ENCODE results near the gene GPR158.

GPR158 gene

GRCh38 chr10:25483999-25484398 is 309.2 kb downstream of the GPR158 start (continued):
- no peak for TF ChIP-seq TSHZ2 (CRISPR knock-in tag; IDR thresholded peaks at IDR 0.05)

- TF ChIP-seq TOX (CRISPR knock-in tag; IDR thresholded peaks at IDR 0.05; ENCODE audit: borderline replicate concordance), result no peak
- no peak for TF ChIP-seq ZNF8 (CRISPR knock-in tag; IDR thresholded peaks at IDR 0.05)
- TF ChIP-seq OSR1 (CRISPR knock-in tag; IDR thresholded peaks at IDR 0.05), result no peak
- no peak for TF ChIP-seq ZC3H10 (CRISPR knock-in tag; IDR thresholded peaks at IDR 0.05)
- no peak for TF ChIP-seq SNAI2 (CRISPR knock-in tag; IDR thresholded peaks at IDR 0.05)
- TF ChIP-seq BACH2 (CRISPR knock-in tag; IDR thresholded peaks at IDR 0.05; ENCODE audit: borderline replicate concordance), result no peak
- no peak for TF ChIP-seq CSRNP3 (CRISPR knock-in tag; IDR thresholded peaks at IDR 0.05)
- no peak for TF ChIP-seq CREB5 (CRISPR knock-in tag; IDR thresholded peaks at IDR 0.05; ENCODE audit: low read depth)
- no peak for TF ChIP-seq CSDC2 (CRISPR knock-in tag; IDR thresholded peaks at IDR 0.05)
- TF ChIP-seq ISL1 (CRISPR knock-in tag; IDR thresholded peaks at IDR 0.05), result no peak
- no peak for TF ChIP-seq ARNTL (CRISPR knock-in tag; IDR thresholded peaks at IDR 0.05; ENCODE audit: borderline replicate concordance, low read depth)
- no peak for TF ChIP-seq ZNF565 (CRISPR knock-in tag; conservative IDR thresholded peaks at IDR 0.05; ENCODE audit: low read depth)
- TF ChIP-seq PATZ1 (CRISPR knock-in tag; IDR thresholded peaks at IDR 0.05; ENCODE audit: borderline replicate concordance), result no peak
- TF ChIP-seq GLIS3 (CRISPR knock-in tag; IDR thresholded peaks at IDR 0.05), result no peak
- no peak for TF ChIP-seq ZNF70 (CRISPR knock-in tag; IDR thresholded peaks at IDR 0.05)
- TF ChIP-seq POU6F1 (CRISPR knock-in tag; IDR thresholded peaks at IDR 0.05; ENCODE audit: borderline replicate concordance, low read depth), result no peak
- TF ChIP-seq PPARA (CRISPR knock-in tag; IDR thresholded peaks at IDR 0.05; ENCODE audit: borderline replicate concordance), result no peak
- no peak for TF ChIP-seq ESRRG (CRISPR knock-in tag; IDR thresholded peaks at IDR 0.05)
- TF ChIP-seq RARB (CRISPR knock-in tag; IDR thresholded peaks at IDR 0.05), result no peak
- no peak for TF ChIP-seq TCF4 (CRISPR knock-in tag; IDR thresholded peaks at IDR 0.05; ENCODE audit: borderline replicate concordance)
- no peak for ATAC-seq
Observed at GRCh38 chr10:25487266-25487665, 312.5 kb downstream of the GPR158 start.

GRCh38 chr10:25492040-25492439 is 317.2 kb downstream of the GPR158 start:
- no peak for ATAC-seq
- TF ChIP-seq RARB (CRISPR knock-in tag; IDR thresholded peaks at IDR 0.05), result no peak
- no peak for TF ChIP-seq TOX (CRISPR knock-in tag; IDR thresholded peaks at IDR 0.05; ENCODE audit: borderline replicate concordance)
- TF ChIP-seq OSR1 (CRISPR knock-in tag; IDR thresholded peaks at IDR 0.05), result no peak
- no peak for TF ChIP-seq SNAI2 (CRISPR knock-in tag; IDR thresholded peaks at IDR 0.05)
- no peak for TF ChIP-seq TSHZ2 (CRISPR knock-in tag; IDR thresholded peaks at IDR 0.05)
- TF ChIP-seq ZC3H10 (CRISPR knock-in tag; IDR thresholded peaks at IDR 0.05), result no peak
- no peak for TF ChIP-seq ZNF70 (CRISPR knock-in tag; IDR thresholded peaks at IDR 0.05)
- TF ChIP-seq CSDC2 (CRISPR knock-in tag; IDR thresholded peaks at IDR 0.05), result no peak
- TF ChIP-seq ZFP30 (CRISPR knock-in tag; IDR thresholded peaks at IDR 0.05), result no peak
- no peak for TF ChIP-seq ZNF8 (CRISPR knock-in tag; IDR thresholded peaks at IDR 0.05)
